HUDEP-2 (cell line): ENCODE measurements around the gene SLC29A3.

ENCODE experiments used
- DNase-seq, 76 experiments: peaks; one replicate each; lab custom pipeline; 2025; ENCODE audit not compliant: unreplicated experiment in 76 of 76; lab: John Stamatoyannopoulos, UW

The SLC29A3 gene

DNA sequence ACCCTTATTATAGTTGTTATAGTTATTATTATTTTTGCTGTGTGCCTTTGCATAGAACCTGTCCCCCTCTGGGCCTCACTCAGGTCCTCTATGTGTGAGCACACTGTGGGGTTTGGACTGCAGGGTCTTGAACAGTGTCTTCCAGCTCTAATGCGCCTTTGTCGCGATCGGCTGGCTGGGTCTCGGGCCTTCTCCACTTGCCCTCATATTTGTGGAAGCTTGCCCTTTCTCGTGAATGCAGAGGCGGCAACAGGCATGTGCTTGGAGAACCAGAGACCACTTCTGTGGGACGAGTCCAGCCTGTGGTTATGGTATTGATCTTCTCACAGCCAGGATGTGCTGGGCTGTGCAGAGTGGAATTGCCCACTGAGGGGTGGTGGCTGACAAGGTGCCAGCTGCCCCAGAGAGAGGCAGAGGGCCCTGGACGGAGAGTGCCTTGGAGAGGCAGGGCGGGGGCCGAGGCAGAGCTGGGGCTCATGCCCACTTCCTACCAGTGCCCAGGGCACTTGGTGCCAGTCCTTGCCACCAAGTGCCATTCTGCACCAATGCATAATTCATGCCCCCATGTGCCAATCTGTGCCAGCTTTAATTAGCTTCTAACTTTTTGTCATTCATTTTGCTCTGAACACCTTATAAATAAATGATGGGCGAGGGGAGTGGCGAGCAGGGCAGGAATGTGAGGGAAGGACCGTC lies 70.9 kb downstream of the SLC29A3 start:
- no peak for DNase-seq

DNA sequence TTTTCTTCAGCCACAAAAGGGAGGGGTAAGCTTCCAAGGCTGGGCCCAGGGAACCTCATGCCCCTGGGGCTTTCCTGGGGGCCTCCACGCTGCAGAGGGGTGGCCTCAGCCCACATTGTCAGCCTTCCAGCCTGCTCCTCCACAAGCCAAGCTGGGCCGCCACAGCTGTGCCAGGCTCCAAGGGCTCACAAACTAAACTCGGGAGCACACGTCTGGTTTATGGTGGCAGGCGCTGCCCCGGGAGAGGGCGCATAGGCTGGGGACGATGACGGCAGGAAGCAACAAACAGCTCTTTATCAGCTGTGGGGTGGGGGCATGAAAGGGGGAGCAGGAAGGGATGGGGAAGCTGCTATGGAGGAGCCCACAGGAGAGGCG lies 71.4 kb downstream of the SLC29A3 start:
- no peak for DNase-seq

DNA sequence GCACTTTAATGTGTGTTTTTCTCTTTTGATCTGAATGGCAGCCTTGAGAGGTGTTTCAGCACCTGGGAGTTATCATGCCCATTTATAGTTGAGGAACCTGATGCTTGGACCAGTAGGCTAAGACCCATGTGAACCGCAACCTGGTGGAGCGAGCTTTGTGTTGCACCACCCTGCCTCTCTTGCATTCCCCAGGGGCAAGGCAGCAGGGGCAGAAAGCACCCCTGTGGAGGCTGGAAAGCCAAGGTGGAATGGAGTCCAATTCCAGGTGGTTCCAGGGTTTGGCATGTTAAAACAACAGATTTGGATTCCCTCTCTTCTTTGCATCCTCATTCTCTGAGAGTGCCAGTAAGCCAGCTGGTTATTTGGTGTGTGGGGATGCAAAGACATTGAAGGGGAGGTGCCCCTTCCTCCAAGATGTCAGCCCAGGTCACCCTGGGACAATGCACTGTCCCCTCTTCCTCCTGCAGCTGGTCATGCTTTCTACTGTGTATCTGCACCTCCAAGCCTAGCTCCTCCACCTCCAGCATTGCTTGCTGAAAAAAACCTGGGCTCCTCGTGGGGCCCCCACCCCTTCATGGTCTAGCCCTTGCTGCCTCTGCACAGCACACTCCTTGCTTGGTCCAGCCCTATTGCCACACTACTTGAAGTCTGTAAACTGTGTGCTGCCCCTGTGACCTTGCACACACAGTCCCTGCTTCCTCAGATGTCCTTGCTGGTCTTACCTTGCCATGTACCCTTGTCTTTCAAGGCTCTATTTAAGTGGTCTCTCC lies 72.0 kb downstream of the SLC29A3 start:
- DNase-seq, result no peak

DNA sequence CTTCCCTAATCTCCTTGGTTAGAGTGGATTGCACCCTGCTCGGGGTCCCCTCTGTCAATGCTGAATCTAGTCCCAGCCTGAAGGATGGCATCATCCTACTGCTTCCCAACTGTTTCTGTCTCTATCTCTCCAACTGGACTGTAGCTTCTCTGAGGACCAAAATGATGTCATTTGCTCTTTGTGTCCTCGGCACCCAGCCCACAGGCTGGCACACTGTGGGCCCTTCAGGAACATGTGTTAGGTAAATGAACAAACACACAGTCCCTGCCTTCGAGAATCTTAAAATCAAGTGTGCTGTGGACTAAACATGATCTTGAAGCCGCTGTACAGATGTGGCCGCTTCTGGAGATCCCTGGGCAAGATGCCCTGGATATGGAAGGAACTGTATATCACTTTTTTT lies 72.6 kb downstream of the SLC29A3 start:
- no peak for DNase-seq

DNA sequence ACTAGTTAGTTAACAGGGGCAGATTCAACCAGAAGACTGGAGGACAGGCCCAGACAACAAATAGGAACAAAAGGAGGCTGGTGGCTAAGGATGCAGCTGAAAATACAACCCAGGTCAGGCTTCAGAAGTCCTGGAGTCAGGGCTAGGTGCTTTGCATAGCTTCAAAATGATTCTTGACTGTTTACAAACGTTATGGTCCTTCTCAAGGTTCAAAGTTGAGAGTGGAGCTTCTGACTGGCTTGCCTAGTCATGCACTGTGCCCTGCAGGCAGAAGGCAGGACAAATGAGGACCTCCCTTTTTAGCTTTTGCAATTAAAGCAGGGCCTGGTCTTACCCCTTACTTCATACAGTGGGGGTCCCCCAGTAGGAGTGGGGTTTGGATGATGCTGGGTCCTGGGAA lies 73.2 kb downstream of the SLC29A3 start:
- DNase-seq, result no peak

DNA sequence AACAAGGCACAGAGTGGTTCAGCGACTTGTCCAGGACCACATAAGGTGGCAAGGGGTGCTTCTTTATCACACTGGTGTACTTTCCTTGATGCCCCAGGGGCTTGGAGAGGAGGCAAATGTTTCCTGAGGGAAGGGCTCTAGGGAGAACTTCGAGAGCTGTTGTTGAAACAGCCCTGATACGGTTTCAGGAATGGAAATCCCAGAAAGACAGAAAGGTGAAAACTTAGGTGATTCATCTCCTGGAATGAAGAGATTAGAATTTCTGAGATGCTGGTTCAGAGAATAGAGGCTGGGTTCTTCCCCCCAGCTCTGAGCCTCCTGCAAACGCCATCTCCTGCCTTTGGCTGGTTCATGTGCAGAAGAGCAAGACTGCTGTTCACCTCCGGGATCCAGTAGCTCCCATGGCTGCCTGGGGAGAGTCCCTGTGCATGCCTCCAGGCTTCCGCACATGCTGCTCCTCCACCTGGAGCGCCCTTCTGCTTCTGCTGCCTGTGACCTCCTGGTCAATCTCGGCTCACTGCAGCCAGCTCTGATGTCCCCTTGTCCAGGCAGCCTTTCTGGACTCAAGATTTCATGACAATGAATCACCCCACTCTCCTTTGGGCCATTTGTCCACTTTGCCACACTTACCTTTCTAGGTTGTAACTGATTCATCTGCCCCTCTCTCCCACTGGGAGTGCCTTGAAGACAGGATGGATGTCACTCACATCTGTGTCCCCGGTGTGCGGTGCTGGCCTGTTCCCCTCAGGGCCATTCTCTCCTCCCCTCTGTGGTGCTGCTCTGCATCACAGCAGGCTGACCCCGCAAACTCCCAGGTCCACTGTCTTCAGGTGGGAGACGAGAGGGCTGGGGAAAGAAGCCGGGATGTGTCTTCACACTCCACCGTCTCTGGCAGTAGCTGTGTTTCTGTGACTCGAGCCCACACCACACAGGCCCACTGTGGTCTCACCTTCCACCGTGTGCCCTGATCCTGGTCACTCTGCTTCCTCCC lies 74.0 kb downstream of the SLC29A3 start:
- no peak for DNase-seq

DNA sequence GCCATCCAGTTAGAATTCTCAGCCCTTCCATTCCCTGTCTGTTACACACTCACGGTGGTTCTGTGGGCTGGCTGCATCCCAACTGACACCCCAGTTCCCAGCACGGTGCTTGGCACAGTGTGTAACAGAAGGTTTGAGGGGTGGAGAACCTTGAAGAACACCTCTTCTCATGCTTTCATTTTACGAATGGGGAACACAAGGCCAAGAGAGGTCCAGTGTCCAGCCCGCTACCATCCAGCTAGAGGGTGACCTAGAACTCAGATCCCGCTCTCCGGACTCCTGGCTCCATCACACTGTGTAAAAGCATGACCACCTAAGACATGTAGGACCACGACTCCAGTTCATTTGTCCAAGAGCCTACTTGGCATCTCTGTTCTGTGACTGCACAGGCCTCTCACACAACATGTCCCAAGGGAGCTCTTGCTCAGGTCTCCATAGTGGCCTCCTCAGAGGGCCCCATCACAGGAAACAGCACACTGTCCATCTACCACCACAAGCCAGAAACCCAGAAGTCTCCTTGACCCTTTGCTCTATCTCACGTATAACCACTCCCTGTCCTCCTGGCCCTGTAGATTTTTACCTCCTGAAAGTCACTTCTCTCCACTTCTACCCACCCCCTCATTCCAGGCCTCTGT lies 74.9 kb downstream of the SLC29A3 start:
- no peak for DNase-seq

DNA sequence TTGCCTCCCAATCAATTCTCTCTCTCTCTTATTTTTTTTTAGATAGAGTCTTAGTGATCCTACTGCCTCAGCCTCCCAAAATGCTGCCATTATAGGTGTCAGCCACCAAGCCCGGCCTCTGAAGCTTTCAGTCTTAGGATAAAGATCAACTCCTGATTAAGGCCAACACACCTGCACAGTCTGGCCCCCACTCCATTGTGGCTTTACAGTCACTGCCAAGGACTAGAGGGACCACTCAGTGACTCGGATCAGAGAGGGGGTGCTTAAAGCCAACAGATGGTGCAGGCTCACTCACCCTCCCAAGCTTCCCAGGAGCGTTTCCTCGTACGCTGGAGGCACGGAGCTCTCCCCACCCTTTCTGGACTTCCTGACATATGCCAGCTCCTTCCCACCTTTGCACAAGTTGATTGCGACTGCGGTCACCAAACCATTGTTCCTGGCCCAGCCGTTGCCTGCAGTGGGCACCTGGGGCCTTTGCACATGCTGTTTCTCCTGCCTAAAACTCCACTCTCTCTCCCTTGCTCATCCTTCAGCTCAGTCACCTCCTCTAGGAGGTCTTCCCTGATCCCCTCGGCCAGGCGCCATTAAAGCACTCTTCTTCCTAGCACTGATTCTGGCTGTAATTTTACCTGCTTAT lies 76.0 kb downstream of the SLC29A3 start:
- no peak for DNase-seq

DNA sequence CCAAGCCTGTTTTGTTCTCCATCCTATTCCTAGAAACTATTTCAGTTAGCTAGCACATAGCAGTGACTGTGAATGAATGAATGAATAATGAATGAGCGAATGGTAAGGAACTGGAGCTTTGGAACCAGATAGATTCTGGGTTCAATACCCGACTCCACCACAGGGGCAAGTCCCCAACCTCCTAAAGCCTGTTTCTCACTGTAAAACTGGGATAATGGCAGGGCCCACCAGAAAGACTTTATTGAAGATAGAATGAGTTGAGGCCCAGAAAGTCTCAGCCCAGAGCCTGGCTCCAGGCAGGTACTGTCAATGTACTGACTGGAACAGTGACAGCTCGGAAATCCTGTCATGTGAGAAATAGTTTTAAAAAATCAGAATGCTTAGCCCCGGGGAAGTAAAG lies 76.6 kb downstream of the SLC29A3 start:
- no peak for DNase-seq

DNA sequence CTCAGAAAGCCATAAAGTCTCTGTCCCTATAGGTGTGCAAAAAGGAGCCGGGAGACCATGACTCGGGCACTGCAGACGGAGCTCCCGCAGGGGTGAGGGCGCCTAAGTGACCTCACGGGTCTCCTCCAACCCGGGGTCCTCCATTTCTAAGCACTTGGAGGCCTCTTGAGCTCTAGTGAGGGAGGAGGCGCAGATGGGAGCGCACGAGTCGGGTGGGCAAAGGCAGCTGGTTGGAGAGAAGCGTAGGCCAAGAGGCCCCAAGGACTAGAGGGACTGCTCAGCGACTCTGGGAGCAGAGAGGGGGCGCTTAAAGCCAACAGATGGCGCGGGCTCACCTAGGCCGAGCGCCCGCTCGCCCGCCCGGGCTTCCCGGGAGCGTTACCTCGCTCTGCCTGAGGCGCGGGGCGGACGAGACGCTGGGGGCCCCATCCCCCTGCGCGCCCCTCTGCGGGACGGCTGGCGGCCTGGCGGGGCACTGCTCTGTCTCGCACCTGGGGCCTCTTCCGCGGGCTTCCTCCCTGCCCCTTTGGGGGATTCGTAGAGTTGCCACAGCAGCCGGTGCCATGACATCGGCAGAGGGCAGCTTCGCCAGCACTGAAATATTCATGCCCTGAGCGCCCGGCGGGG lies 77.1 kb downstream of the SLC29A3 start:
- DNase-seq, result peak in 2 of 76 experiments; percentile 4 to 5

DNA sequence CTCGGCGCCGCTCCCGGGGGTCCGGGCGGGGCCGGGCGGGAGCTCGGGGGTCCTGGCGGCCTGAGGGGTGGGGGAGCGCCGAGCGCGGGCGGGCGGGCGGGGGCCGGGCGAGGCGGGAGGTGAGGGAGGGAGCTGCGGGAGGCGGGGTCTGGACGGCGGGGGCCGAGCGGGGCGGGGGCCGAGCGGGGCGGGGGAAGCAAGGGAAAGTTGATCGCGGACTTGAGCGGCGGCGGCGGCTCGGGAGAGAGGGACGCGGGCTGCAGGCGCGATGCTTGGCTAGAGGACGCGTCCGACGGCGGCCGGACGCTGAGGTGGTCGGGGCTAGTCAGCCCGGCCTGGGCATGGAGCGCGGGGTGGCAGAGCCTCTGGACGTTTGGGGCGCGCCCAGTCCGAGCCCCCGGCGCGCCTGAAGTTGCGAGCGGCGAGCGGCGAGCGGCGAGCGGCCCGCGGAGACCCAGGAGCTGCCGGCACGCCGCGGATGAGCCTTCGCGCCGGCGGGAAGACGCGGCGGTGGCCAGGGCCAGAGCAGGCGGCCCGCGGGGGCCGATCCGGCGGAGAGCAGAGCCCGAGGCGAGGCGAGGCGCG lies 77.7 kb downstream of the SLC29A3 start, which contains the start of gene CDH23:
Gene CDH23 (plus strand): TSS at position 210 of the 585 bp plus-strand sequence. CDS start 42,912 bp downstream, outside the sequence.
- DNase-seq, result no peak

DNA sequence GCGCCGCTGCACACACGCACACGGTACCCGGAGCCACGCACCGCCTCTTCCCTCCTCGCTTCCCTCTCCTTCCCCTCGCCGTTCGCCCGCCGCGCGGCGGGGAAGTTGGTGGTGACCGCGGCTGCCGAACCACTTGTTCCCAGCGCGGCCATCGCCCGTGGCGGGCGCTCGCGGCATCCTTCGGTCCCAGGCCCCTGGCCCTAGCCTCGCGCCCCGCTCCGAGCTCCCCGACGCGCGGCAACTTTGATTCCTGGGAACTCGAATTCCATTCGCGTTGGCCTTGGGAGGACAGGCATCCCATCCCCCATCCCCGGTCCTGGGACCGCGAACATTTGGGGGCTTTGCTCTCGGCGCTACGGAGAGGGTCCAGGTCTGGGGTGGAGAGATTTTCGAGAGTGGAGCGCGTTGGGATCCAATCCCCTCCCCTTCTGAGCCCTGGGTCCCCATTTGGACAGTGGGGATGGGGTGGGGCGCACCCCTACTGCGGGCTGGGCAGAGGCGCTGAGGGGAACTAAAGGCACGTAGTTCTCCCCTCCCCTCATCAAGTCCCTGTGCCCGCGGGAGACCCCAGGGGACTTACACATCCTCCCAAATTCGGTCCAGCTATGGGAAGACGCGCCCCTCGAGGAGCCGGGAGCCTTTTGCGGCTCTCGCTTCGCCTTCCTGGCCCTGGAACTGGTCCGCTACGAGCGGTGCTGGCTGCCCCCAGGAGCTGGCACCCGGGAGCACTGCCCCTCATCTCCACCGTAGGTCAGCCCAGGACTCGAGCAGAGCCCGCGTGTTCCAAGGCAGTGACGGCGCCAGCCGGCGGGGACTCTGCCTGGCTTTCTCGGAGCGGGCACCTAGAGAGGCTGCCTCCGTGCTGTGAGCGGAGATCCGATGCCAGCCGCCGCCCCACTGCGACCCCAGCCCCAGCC lies 78.5 kb downstream of the SLC29A3 start:
- no peak for DNase-seq

DNA sequence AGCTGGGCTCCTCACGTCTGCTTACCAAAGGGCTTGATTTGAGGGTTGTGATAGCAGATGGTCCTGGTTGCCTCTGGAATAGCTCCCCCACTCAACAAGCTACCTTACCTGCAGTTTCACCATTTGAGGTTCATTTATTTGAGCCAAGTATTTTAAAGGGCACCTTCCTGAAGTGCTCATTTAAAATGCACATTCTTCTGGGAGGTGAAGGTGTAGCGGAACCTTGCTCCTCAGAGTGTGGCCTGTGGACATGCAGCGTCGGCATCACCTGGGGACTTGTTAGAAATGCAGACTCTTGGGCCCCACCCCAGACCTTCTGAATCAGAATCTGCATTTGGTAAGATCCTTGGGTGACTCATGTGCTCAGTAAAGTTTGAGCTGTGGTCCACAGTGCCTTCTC lies 79.9 kb downstream of the SLC29A3 start:
- DNase-seq, result no peak

DNA sequence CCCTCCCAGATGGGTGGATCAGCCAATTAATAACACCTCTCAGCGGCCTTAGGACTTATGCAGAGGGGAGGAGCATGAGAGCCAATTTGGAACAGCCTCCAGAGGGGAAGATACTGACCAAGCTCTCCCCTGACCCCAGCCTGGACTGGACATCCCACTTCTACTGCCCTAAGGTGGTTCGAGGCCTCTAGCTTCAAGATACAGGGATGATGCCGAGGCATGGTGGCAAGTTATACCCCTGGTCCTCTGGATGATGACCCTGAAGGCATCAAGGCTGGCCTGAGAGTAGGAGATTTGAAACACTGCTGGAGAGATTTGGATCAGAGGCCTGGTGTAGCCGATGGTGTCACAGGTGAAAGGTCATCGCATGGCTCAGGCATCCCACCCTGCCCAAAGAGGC lies 80.9 kb downstream of the SLC29A3 start:
- DNase-seq, result no peak

DNA sequence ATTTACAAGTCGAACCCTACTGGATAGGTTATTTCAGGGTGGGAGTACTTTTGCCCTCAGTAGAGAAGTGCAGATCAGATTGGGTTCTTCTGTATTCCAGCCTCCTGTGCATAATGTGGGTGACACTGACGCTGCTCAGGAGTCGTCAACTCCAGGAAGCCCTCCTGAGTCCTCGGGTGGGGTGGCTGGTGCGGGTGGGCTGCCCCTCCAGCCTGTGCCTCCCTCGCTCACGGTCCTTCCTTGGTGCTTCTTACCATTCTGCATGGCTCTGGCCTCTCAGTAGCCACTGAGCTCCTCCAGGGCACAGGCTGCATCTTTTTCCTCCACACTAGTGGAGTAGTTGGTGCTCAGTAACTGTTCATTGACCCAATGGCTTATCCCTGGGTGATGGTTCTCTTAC lies 82.0 kb downstream of the SLC29A3 start:
- no peak for DNase-seq

DNA sequence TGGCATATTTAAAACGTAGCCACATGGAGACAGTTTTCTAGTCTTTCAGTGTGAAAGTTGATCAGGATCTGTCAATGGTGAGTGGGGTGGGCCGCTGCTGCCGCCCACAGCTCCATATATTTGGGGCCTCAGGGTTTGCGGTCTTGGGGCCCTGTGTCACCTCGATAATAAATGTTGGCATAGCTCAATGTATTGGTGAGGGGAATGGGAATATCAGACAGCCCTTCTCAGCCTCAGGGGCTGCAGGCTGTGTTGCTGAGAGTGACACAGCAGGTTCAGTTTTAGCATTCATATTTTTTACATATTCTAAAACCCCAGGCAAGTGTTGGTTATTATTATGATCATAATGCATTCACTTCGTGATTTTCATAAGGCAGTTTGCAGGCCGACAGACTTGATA lies 82.9 kb downstream of the SLC29A3 start:
- no peak for DNase-seq

DNA sequence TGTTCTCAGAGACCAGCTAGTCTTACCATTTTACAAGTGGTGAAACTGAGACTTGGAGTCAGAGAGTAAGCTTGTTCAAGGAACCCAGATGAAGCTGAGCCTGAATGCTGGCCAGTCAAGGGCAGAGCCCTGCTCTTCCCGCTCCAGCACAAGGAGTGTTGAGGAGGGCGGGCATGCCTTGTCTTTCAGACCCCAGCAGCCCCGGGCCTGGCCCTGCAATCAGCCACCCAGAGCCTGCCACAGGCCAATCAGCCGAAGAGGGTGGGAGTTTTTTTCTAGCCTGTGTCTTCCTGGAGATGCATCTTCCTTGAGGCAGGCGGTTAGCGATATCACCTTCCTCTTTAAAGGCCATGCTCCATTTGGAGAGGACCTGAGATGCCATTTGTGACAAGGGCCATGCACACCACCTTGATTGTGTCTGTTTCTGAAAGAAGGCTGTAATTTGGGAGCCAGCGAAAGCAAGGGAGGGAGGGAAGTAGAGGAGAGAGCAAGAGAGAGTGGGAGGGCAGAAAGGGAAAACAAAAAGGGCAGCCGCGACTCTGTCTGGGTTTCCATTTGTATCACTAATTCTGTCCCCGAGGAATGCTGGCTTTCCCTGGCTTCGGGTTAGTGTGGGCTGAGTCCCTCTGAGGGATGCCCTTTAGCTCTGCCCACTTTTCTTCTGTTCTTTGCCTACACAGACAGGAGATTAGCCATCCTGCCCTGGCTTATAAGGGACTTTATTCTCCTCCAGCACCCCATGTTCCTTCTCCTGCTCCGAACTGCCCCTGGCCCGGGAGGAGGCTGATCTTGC lies 85.6 kb downstream of the SLC29A3 start:
- no peak for DNase-seq

DNA sequence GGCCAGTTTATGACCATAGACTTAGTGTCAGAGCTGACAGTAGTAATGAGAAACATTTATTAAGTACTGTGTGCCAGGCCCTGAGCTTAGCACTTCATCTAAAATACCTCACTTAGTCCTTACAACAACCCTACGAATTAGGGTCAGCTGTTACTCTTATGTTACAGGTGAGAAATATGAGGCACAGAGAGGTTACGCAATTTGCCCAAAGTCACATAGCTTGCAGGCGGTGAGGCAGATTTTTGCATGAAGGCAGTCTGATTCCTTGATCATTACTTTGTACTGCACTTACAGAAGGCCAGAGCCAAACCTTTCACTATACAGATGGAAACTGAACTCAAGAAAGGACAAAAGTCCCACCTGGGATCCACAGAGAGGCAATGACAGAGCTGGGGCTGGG lies 87.8 kb downstream of the SLC29A3 start:
- DNase-seq, result no peak
